Rectal smooth muscle tissue (tissue), 1 donor: ENCODE data around the gene PAX2.

Experiments used
- H3K27ac ChIP-seq: one replicate; pipeline ENCODE4 v1.7.0; 2013; ENCODE audit warnings: low read depth, low read length, inconsistent platforms
- H3K27me3 ChIP-seq: one replicate; pipeline ENCODE4 v1.7.0; 2013; ENCODE audit warnings: low read length; ENCODE audit not compliant: control insufficient read depth, insufficient read depth
- H3K36me3 ChIP-seq: one replicate; pipeline ENCODE4 v1.7.0; 2013; ENCODE audit warnings: low read length; ENCODE audit not compliant: control insufficient read depth, insufficient read depth
- H3K4me1 ChIP-seq: one replicate; pipeline ENCODE4 v1.7.0; 2013; ENCODE audit warnings: low read length; ENCODE audit not compliant: control insufficient read depth, insufficient read depth
- H3K4me3 ChIP-seq: one replicate; pipeline ENCODE4 v1.7.0; 2013; ENCODE audit warnings: low read length
- H3K9ac ChIP-seq: one replicate; pipeline ENCODE4 v1.7.0; 2013; ENCODE audit warnings: low read length

The PAX2 gene

DNA sequence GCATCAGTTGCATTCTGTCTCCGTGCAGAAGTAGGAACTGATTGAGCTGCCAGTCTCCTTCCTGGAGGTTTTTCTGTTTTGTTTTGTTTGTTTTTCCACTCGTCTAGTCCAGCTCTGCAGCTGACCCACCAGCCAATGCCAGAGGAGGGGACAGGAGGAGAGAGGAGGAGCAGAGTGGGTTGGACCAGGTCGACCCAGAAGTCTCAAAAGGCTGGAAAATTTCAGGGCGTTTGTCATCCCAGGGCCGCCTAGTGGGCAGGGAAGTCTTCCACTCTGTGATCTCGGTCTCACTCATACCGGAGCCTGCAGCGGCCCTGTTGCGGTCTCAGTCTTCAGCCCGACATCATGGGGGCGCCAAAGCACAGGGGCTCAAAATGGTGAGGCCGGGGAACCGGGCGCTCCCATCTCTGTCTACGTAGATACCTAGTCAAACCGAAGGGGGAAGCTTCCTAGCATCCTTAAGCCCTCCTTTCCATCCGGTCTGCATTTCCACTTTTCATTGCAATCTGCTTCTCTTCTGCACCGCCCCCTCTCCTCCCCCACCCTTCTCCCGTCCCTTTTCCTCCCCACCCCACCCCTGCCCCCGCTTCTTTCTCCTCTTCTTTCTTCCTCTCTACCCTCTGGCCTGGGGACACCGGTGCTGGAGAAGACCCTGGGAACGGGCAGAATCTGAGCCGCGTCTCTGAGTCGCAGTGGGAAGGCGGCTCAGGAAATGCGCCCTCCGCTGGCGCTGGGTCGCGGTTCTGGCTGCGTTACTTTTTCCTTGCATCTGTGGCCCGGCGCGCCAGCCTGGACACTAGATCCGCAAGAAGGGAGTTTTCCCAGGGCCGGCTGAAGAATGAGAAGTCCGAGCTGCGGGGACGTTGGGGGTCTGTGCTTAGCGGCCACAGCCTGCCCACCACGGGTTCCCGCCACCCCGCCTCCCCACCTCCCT, 16.2 kb upstream of the PAX2 start:
- H3K36me3 ChIP-seq, result no peaks in the 10 kb centered on the region
- peaks cover 44% of the 10 kb centered on the region for H3K27me3 ChIP-seq
- no peaks in the 10 kb centered on the region for H3K4me1 ChIP-seq
- H3K4me3 ChIP-seq, result no peak overlapping the region
- no peak overlapping the region for H3K27ac ChIP-seq
- no peak overlapping the region for H3K9ac ChIP-seq

- H3K36me3 ChIP-seq, result no peaks in the 10 kb centered on the region
- H3K4me1 ChIP-seq, result no peaks in the 10 kb centered on the region
- no peak overlapping the region for H3K27ac ChIP-seq
- H3K4me3 ChIP-seq, result peak overlapping the region; percentile 26
- H3K27me3 ChIP-seq, result peaks cover 45% of the 10 kb centered on the region
- no peak overlapping the region for H3K9ac ChIP-seq
Measured at GRCh38 chr10:100729862-100730724, 15.3 kb upstream of the PAX2 start.

DNA sequence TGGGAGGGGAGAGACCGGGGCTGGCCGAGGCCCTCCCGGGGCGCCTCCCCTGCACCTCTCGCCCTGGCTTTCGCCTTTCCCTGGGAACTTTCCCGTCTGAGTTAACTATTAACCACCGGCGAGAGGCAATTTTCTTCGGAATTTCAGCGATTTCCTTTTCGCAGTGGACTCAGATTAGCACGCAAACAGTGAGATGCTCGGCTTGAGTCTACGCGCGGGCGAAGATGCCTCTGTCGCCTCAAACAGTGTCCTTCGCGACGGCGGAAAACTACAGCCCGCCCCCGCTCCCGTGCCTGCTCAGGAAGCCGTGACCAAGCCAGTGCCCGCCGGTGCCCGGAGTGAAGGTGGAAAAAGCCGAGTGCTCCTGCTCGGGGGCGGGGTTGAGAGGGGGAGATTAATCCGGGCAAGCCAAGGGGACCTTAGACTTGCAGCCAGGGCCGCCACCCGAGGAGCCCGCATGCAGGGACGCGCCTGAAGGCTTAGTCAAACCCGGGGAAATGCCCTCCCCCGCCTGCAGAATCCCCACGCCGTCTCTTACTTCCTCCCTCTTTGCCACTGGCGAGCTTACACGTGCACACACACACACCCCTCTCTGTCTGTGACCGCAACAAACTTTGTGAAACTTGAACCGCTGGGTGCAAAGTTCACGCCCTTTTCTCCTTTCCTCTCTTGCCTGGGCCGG, 14.5 kb upstream of the PAX2 start:
- Histone ChIP-seq H3K4me3 (no peak overlapping the region), H3K27ac (no peak overlapping the region), H3K27me3 (peaks cover 47% of the 10 kb centered on the region), H3K9ac (no peak overlapping the region), H3K36me3 (no peaks in the 10 kb centered on the region), H3K4me1 (no peaks in the 10 kb centered on the region)

- Histone ChIP-seq H3K27me3 (peaks cover 54% of the 10 kb centered on the region), H3K9ac (no peak overlapping the region), H3K27ac (no peak overlapping the region), H3K4me1 (no peaks in the 10 kb centered on the region), H3K4me3 (no peak overlapping the region), H3K36me3 (no peaks in the 10 kb centered on the region)
Measured at GRCh38 chr10:100731407-100732240, 13.8 kb upstream of the PAX2 start.

DNA sequence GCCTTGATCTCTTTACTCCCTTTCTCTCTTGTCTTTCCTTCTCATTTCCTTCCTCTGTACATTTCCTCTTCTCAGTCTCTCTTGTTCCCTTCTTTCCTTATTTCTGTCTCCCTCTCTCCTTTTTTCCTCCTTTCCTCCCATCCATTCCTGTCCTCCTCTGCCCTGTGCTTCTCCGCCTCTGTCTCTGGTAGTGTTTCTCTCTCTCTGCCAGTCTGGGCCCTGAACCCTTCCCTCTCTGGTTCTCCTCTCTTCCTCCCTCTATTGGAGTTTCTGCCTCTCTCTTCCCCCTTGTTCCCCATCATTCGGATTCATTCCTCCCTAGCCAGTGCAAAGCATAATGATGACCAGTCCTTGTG, 13.2 kb upstream of the PAX2 start:
- Histone ChIP-seq H3K4me1 (no peaks in the 10 kb centered on the region), H3K27me3 (peaks cover 60% of the 10 kb centered on the region), H3K9ac (no peak overlapping the region), H3K27ac (no peak overlapping the region), H3K4me3 (no peak overlapping the region), H3K36me3 (no peaks in the 10 kb centered on the region)

- peaks cover 59% of the 10 kb centered on the region for H3K27me3 ChIP-seq
- H3K36me3 ChIP-seq, result no peaks in the 10 kb centered on the region
- no peak overlapping the region for H3K4me3 ChIP-seq
- no peak overlapping the region for H3K27ac ChIP-seq
- H3K9ac ChIP-seq, result no peak overlapping the region
- peaks cover 2% of the 10 kb centered on the region for H3K4me1 ChIP-seq
Measured at GRCh38 chr10:100733329-100733728, 12.1 kb upstream of the PAX2 start.

GRCh38 chr10:100734295-100735086, 10.9 kb upstream of the PAX2 start:
- no peak overlapping the region for H3K9ac ChIP-seq
- H3K27me3 ChIP-seq, result peaks cover 66% of the 10 kb centered on the region
- H3K4me1 ChIP-seq, result peaks cover 2% of the 10 kb centered on the region
- H3K27ac ChIP-seq, result no peak overlapping the region
- no peaks in the 10 kb centered on the region for H3K36me3 ChIP-seq
- no peak overlapping the region for H3K4me3 ChIP-seq

- Histone ChIP-seq H3K4me1 (peaks cover 2% of the 10 kb centered on the region), H3K4me3 (no peak overlapping the region), H3K27ac (no peak overlapping the region), H3K27me3 (peaks cover 71% of the 10 kb centered on the region), H3K36me3 (no peaks in the 10 kb centered on the region), H3K9ac (no peak overlapping the region)
Measured at GRCh38 chr10:100735087-100735336, 10.4 kb upstream of the PAX2 start.

DNA sequence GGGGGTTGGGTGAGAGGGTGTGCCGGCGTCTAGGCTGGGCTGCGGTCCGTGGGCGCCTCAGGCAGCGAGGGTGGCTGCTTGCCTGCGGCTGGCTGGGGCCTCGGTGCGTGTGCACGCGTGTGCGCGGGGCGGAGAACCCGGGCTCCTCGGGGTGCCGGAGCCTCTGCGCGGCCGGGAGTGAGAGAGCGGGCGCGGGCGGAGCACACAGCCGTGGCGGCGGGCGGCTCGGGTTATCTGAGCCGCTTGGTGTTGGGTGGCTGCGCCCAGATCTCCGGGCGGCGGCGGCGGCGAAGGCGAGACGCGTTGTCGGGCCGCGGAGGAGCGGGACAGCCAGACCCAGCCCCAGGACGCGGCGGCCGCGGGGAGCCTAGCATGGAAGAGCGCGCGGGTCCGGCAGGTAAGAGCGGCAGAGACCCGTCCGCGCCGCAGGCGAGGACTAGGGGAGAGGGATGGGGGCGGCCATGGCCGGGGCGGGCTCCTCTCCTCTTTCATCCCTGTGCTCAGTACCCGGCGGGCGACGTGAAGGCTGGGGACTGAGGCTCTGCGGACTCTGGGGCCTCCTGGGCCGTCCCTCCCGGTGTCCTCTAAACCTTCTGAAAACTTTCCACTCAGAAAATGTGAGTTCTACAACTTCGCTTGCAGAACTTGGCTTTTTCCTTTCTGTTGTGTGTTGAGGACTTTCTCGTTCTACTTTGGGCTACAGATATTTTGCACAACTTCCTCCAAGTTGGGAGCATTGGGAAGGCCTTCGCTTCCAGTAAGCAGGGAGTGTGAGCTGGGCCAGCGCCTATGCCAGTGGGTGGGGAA, 9.8 kb upstream of the PAX2 start:
- H3K4me3 ChIP-seq, result no peak overlapping the region
- peaks cover 2% of the 10 kb centered on the region for H3K4me1 ChIP-seq
- H3K27me3 ChIP-seq, result peaks cover 73% of the 10 kb centered on the region
- no peak overlapping the region for H3K9ac ChIP-seq
- no peak overlapping the region for H3K27ac ChIP-seq
- no peaks in the 10 kb centered on the region for H3K36me3 ChIP-seq

GRCh38 chr10:100736144-100736808, 9.1 kb upstream of the PAX2 start:
- Histone ChIP-seq H3K27me3 (peaks cover 72% of the 10 kb centered on the region), H3K9ac (no peak overlapping the region), H3K4me1 (peaks cover 2% of the 10 kb centered on the region), H3K36me3 (no peaks in the 10 kb centered on the region), H3K4me3 (no peak overlapping the region), H3K27ac (no peak overlapping the region)
